GM21423 (cell line): ENCODE results near the gene CACTIN.
A peak's percentile ranks its signal among the peaks of the same experiment; 100 is the strongest.
"Not testable (repeated sequence)": the region's sequence is repeated elsewhere in the genome, so short reads cannot be mapped to it uniquely, and the experiment has no call there.

Experiments used
- ATAC-seq: cut with Tn5 transposase; IDR thresholded peaks from one replicate; pipeline ENCODE4 v1.9.1; 2021; ENCODE audit warnings: mild to moderate bottlenecking, moderate library complexity; ENCODE audit not compliant: unreplicated experiment

CACTIN gene

GRCh38 chr19:3632098-3632497 is 5.5 kb upstream of the CACTIN start:
- ATAC-seq, result no peak

GRCh38 chr19:3631053-3631861 is 4.7 kb upstream of the CACTIN start:
- no peak for ATAC-seq

- ATAC-seq, result not testable (repeated sequence)
Observed at GRCh38 chr19:3628766-3629165, 2.2 kb upstream of the CACTIN start.

DNA sequence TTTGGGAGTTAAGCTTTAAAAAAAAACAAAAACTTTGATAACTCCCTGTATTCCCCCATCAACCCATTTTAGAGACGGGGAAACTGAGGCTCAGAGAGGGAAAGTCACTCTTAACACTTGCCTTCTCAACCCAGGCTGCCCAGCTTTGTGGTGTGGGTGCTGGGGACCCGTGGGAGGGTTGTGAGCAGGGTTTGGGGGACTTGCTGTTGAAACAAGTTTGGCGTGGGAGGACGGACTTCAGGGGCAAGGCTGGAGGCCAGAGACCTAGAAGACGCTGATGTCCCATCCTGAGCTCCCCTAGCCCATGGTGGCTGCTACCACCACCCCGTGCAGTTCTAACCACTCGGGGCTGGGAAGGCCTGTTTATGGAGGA is 747 bp upstream of the CACTIN start:
- ATAC-seq, result no peak

DNA sequence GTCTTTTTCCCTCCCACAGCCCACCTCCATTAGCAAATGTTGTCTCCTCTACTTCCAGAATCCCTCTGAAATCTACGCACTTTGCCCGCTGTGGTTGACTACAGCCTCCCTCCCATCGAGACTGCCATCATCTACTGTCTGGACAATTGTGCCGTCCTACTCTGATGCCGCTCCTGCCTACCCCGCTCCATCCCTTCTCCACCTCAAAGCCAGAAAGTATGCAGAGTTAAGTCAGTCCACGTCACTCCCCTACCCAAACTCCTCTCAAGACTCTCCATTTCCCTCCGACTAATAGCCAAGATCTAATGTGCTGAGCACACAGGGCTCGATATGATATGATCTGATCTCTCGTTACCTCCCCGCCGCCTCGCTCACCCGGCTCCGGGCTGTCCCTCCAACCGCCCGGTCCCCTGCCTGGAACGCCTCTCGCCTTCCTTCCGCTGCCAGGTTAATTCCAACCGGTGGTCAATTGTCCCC is 556 bp downstream of the CACTIN start:
- peak; percentile 12 for ATAC-seq

GRCh38 chr19:3623716-3624115 is 2.9 kb downstream of the CACTIN start:
- no peak for ATAC-seq

GRCh38 chr19:3622224-3622623 is 4.4 kb downstream of the CACTIN start:
- no peak for ATAC-seq

DNA sequence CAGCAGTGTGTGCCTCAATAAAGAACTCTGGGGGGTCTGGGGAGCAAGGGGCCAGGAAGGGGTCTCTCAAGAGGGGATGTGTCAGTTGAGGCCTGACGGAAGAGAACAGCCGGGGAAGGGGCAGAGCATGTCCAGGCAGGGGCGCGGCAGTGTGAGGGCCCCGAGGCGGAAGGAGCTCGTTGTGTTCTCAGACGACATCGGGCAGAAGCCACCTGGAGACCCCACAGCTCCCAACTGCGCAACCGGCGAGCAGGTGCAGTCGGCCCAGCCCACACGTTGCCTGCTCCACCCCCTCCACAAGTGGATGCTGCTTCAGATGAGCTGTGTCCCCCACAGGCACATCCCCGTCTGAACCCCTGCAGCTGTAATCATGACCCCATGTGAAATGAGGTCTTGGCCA is 4.9 kb downstream of the CACTIN start:
- ATAC-seq, result no peak

GRCh38 chr19:3620817-3621547 is 5.6 kb downstream of the CACTIN start:
- no peak for ATAC-seq

DNA sequence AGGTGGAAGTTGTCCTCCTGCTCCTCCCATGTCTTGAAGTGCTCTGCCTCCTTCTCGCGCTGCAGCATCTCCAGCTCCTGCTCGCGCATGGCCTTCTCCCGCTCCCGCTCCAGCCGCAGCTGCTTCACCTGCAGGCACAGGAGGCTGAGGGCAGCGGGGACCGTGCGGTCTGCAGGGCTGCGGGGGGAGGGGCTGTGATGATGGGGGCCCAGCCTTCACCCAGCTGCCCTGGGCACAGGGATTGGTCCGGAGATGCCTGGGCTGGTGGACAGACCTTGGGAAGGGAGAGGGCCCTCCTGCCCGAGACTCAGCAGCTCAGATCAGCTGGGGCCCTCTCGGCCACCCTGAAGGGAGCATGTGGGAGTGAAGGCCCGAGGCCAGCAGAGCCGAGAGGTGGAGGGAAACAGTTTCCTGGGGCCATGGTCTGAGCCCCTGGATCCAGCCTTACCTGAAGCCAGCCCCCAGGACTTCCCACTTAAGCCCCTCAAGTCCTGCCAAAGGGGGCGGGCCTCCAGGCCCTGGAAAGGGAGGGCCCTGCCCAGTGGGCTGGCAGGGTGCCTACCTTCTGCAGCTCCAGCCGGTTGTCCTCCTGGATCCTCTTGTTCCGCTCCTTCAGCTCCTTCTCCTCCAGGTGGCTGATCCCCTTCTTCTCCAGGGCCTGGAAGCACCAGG is 6.3 kb downstream of the CACTIN start:
- ATAC-seq, result no peak

- ATAC-seq, result no peak
Observed at GRCh38 chr19:3619631-3620012, 7.0 kb downstream of the CACTIN start.

GRCh38 chr19:3618811-3619630 is 7.6 kb downstream of the CACTIN start:
- ATAC-seq, result no peak

- no peak for ATAC-seq
Observed at GRCh38 chr19:3618144-3618810, 8.3 kb downstream of the CACTIN start.

- no peak for ATAC-seq
Observed at GRCh38 chr19:3617463-3617862, 9.1 kb downstream of the CACTIN start.

GRCh38 chr19:3615524-3616135 is 11.0 kb downstream of the CACTIN start:
- no peak for ATAC-seq

GRCh38 chr19:3614858-3615505 is 11.6 kb downstream of the CACTIN start:
- no peak for ATAC-seq

GRCh38 chr19:3613818-3614661 is 12.6 kb downstream of the CACTIN start:
- ATAC-seq, result no peak

DNA sequence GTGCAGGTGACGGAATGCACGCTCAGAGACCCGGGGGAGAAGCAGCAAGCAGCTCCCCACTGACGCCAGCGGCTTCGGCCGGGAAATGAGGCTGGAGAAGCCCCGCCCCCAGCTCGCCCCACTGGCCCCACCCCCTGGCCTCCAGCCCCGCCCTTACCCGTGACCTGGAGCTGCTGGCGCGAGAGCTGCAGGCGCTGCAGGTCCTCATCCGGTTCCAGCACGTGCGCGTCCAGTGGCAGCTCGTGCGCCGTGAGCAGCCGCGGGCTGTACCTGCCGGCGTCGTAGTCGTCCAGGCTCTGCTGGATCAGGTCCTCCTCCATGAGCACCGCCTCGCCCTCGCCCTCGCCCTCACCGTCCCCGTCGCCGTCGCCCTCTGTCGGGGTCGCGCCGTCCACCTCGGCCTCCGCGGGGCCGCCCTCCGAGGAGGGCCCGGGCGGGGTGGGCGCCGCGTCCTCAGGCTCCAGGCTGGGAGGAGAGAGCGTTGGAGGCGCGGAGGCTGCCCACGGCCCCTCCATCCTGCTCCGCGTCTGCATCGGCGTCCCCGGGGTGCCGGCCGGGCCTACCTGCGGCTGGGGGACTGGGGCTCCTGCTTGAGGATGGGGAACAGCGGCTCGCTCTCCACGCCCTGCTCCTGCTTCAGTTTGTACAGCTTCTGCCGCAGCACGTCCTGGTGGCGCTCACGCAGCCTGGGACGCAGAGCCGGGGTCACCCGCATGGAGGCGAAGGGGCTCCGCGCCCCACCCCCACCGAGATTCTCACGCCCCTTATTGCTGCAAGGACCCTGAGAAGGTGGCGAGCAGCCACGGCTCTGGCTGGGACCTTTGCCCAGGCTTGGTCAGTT is 13.5 kb downstream of the CACTIN start:
- no peak for ATAC-seq
